Stimulated activated CD8-positive, alpha-beta memory T cell treated with anti-CD3 and anti-CD28 coated beads, Interleukin-12 subunit alpha, Interleukin-12 subunit beta, amount 100 ng/mL, for 4 hours (primary cell): ENCODE results near the gene ACKR2.
A peak's percentile ranks its signal among the peaks of the same experiment; 100 is the strongest.
"Not testable (repeated sequence)": the region's sequence is repeated elsewhere in the genome, so short reads cannot be mapped to it uniquely, and the experiment has no call there.

Experiments
- DNase-seq: peaks from one replicate; pipeline ENCODE4 v3.0.0-alpha.2; 2020; ENCODE audit warnings: low read depth

The ACKR2 gene

DNA sequence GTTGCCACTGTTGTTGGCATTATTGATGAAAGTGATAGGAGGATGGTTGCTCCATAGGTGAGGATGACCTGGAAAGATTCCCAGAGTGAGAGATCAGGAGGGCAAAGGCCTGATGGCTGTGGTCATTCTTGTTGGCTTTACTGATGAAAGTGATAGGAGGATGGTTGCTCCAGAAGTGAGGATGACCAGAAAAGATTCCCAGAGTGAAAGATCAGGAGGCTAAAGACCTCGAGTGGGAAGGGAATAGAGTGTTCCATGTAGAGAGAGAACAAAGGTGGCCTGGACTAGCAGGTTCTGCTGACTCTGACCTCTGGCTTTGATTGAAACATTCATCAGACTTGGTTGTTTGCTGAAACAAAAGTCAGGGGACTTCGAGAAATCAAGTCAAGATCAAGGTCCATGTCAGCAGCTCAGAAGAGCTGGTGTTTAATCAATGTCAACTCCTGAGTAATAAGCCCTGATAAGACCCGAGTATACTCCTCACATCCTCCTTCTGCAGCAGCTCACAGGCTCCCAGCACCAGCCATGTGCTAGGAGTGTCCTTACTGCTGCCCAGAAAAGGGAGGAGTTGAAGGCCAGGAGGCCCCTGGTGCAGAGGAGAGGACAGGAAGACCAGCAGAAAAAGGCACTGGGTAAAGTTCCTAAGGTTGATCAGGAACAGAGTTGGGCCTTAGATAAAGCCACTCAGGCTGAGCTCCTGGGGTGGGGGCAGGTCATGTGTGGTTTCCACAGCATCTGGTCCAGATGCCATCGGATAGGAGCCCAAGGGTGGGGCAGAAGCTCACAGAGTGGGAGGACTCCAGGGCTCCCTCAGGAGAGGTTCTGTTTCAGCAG lies 46.5 kb downstream of the ACKR2 start:
- no peak for DNase-seq

- no peak for DNase-seq
Measured at GRCh38 chr3:42856544-42856943, 47.3 kb downstream of the ACKR2 start.

- DNase-seq, result no peak
Measured at GRCh38 chr3:42864321-42864950, 55.2 kb downstream of the ACKR2 start.

GRCh38 chr3:42865256-42865655 lies 56.0 kb downstream of the ACKR2 start:
- DNase-seq, result no peak

DNA sequence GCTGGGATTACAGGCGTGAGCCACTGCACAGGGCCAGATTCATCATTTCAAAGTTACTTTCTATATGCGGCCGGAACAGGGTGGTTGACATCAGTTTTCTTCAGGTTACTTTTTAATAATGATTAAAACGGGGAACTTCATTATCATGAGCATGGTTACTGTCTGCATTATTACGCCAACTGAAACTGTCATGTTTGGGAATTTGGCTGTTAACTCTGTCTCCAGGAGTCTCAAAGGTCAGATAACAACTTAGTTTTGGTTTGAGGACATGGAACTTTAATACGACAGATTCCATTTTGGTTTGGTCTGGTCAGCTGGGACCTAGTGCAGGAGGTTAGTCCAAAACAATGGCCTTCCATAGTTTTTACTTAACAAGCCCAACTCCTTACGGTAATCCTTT lies 57.9 kb downstream of the ACKR2 start:
- DNase-seq, result no peak

GRCh38 chr3:42868841-42869240 lies 59.6 kb downstream of the ACKR2 start:
- no peak for DNase-seq

DNA sequence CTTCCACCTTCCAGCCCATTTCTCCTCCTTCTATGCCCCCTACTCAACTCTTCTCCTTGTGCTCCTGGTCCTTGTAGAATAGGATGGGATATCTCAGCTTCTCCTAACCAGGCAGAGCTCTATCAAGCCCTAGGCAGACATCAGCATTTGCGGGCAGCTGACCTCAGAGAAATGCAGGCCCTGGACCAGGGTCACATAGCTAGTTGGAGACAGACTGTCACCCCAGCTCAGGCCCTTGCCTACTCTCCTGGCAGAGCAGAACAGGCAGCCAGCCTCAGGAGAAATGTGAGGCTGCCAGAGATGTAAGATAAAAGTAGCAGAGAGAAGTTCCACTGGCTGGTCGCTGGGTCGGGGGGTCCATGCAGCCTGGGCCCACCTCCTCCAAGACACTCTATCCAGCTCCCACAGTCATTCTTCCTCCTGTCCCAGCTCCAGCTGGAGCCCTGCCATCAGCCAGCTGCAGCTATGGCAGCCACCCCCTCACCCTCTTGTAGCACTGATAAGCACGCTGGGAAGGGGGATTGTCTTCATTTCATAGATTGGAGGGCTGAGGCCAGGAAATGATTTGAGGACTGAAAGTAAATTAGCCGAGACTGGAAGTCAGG lies 62.4 kb downstream of the ACKR2 start:
- no peak for DNase-seq

- no peak for DNase-seq
Measured at GRCh38 chr3:42872718-42873117, 63.5 kb downstream of the ACKR2 start.

DNA sequence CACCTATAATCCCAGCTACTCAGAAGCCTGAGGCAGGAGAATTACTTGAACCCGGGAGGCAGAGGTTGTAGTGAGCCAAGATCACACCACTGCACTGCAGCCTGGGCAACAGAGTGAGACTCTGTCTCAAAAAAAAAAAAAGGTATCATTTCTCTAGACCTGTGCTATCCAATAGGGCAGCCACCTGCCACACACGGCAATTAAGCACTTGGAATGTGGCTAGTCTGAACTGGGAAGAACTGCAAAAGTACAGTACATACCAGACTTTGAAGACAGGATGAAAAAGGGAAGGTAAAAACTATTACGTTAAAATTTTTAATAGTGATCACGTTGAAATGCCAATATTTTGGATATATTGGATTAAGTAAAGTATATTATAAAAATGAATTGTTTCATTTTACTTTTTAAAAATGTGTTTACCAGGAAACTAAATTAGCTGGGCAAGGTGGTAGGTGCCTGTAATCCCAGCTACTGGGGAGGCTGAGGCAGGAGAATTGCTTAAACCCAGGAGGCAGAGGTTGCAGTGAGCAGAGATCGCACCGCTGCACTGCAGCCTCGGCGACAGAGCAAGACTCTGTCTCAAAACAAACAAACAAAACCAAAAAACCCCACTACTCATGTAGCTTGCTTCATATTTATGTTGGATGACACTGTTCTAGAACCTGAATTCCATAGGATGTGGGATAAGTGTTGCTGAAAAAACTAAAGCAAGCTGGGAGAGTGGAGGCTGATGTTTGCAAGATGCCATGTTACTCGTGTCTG lies 64.2 kb downstream of the ACKR2 start:
- no peak for DNase-seq

DNA sequence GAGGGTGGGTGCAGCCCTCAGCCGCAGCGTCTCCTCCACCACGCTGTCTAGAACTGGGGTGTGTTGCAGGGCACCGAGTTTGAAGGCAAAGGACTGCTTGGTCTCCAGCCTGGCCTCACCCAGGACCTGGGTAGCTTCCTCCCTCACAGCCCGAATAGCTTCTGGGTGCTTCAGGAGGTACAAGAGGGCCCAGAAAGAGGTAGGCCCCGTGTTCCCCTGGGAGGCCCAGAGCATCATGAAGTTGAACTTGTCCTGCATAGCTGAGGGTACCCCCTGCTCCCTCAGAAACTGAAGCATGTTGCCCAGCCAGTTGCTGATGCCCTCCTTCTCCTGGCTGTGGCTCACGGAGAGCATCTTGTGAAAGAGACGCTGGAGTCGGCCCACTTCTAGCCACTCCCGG lies 65.5 kb downstream of the ACKR2 start:
- no peak for DNase-seq

DNA sequence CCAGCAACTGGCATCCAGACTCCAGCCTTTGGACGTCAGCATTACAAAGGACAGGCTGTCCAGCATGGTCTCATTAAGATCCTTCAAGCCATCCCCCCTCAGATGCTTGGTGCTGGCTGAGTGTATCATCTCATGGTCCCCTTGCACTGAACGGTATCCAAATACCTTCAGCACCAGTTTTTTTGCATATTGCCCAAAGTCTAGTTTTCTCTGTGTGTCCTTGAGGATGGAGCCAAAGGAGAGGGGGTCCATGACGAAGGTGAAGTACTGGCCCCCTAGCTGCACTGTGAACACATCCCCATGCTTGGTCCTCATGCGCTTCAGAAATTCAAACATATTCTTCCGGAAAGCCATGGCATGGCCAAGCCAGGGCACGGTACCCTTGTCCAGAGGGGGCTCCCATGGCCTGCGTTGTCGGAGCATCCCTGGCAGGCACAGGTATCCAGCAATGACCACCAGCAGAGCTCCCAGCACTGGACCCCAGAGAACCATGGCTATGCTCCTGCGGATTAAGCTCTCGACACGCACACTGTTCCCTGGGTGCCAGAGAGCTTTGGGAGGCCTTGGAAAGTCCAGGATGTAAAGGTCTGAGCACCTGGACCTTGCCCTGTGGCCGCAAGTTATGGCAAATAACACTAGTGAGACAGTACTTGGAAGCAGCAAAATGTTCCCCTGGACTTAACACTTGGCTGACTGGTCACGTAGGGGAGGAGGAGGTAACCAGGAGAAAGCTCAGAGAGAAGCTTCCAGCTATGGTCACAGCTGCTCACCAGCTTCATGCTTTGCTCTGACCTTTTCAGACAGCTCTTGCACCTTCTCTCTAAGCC lies 66.3 kb downstream of the ACKR2 start, which contains the start of gene CYP8B1:
TSS of gene CYP8B1 (minus strand) at position 555 of the 827 bp plus-strand sequence. CDS start at position 492, 63 bp downstream.
- no peak for DNase-seq

DNA sequence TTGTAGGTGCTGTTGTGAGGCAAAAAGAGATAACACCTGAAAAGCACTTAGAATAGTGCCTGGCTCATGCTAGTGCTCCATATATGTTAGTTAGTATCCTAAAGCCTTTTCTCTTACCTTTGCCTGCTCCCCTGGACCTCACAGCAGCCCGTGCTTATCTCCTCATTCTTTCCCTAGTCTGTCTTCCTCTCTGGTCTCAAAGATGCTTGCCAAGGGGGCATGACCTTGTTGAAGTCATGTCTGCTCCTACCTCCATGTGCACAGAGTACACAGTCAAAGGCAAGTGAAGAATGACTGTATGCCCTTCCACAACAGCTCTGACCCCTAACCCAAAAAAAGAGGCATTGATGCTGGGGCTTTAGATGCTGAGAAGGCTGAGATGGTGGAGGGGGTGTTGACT lies 67.2 kb downstream of the ACKR2 start:
- DNase-seq, result no peak

DNA sequence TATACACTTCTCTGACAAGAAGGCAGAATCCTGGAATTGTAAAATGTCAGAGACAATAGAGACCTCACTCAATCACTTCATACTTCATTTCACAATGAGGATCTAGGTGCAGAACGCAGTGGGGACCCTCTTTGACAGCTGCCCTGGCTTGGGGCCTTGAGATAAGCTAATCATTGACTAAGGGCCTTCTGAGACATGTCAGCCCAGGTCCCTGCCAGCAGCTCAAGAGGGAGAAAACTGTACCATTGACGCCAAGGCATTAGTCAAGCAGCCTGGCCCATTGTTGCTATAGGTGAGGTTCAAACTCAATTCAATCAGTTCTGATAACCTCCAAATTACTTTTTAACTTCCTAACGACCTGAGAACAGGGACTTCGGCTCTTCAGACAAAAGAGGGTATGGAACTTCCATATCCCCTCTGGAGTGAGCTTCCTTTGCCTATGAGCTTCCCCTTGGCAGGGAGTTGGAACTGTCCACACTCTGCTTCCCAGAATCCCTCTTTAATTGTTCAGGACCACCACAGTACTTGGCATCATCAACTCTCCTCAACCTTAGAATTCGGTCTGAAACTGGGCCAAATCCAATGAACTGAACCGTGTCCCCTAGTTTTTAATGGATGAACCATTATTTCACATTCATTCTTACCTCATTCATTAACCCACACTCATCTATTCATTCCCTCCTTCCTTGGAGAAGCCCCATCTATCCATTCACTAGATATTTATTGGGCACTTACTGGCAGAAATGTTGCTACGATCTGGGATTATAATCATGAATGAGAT lies 67.9 kb downstream of the ACKR2 start:
- no peak for DNase-seq

GRCh38 chr3:42877881-42878280 lies 68.6 kb downstream of the ACKR2 start:
- DNase-seq, result no peak

GRCh38 chr3:42880183-42880582 lies 70.9 kb downstream of the ACKR2 start:
- DNase-seq, result no peak

- peak; percentile 77 for DNase-seq
Measured at GRCh38 chr3:42880601-42881451, 71.6 kb downstream of the ACKR2 start.

DNA sequence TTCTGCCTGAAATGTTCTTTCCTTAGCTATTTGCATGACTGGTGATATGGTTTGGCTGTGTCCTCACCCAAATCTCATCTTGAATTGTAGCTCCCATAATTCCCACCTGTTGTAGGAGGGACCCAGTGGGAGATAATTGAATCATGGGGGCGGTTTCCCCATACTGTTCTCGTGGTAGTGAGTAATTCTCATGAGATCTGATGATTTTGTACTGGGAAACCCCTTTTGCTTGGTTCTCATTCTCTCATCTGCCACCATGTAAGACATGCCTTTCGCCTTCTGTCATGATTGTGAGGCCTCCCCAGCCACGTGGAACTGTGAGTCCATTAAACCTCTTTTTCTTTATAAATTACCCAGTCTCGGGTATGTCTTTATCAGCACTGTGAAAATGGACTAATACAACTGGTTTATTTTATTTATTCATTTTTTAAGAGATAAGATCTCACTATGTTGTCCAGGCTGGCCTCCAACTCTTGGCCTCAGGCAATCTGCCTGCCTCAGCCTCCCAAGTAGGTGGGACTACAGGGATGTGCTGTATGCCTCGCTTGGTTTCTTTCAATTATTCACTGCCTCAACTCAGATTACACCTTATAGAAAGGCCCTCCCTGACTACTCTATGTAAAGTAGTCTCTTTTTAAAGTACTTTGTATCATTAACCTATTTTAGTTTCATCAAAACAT lies 74.1 kb downstream of the ACKR2 start:
- not testable (repeated sequence) for DNase-seq

GRCh38 chr3:42884324-42884723 lies 75.1 kb downstream of the ACKR2 start:
- no peak for DNase-seq

DNA sequence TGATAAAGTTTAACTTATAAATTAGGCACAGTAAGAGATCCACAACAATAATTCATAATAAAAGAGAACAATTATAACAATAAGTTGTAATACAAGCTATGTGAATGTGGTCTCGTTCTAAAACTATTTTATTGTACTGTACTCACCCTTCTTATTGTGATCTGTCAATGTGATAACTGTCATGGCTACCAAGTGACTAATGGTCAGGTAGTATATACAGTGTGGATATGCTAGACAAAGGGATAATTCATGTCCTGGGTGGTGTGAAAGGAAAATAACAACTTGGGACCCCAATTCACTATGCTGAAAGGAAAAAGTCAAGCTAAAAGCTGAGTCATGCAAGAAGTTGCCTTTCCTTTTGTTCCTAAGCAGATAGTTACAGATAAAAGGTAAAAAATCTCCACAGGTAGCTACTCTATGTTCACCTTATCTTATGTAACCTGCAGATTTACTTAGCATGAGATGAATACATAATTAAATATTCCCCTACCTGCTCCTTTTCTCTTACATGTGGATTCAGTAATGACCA lies 77.1 kb downstream of the ACKR2 start:
- no peak for DNase-seq
